ENCODE results near the gene GTF2H4.

DNA sequence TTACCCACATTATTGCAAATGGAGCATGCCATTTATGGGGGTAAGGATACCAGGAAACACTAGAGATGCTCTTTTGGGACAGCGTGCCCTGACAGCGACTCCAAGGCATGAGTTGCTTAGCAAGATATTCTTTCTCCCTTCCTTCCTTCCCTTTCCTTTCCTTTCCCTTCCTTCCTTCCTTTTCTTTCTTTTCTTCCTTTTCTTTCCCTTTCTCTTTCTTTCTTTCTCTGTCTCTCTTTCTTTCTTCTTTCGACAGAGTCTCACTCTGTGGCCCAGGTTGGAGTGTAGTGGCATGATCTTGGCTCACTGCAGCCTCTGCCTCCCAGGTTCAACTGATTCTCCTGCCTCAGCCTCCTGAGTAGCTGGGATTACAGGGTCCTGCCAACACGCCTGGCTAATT lies 36.0 kb downstream of the GTF2H4 start:
- TF ChIP-seq CTCF (IDR thresholded peaks at IDR 0.05), result no peak
- TF ChIP-seq ZFX (IDR thresholded peaks at IDR 0.05; ENCODE audit: borderline replicate concordance), result no peak

Measured in 22Rv1 (cell line).